DOHH2 (cell line): ENCODE data around the gene MDM4.

Experiments
- H3F3A ChIP-seq: fragments of 200-600 bp; sonication (generic), shearing (Covaris generic); 2 replicates; pipeline ENCODE4 v1.6.0; 2016; ENCODE audit warnings: antibody characterized with exemption, mild to moderate bottlenecking; ENCODE audit not compliant: control insufficient read depth, insufficient read depth
- H3K27ac ChIP-seq: fragments of 200-600 bp; sonication (generic); 2 replicates; pipeline ENCODE4 v1.5.1; 2014; ENCODE audit warnings: low read depth, mild to moderate bottlenecking, low read length, moderate library complexity
- H3K27me3 ChIP-seq: fragments of 200-600 bp; sonication (generic); 2 replicates; pipeline ENCODE4 v1.6.1; 2014; ENCODE audit warnings: mild to moderate bottlenecking, low read length, mixed read lengths; ENCODE audit not compliant: control insufficient read depth
- H3K36me3 ChIP-seq: fragments of 200-600 bp; sonication (generic); 2 replicates; pipeline ENCODE4 v1.6.1; 2014; ENCODE audit warnings: mild to moderate bottlenecking, low read length, moderate library complexity, mixed read lengths; ENCODE audit not compliant: control insufficient read depth
- H3K4me1 ChIP-seq: fragments of 200-600 bp; sonication (generic); 2 replicates; pipeline ENCODE4 v1.6.1; 2014; ENCODE audit warnings: mild to moderate bottlenecking, low read length, mixed read lengths; ENCODE audit not compliant: control insufficient read depth
- H3K4me2 ChIP-seq: fragments of 200-600 bp; sonication (generic); 2 replicates; pipeline ENCODE4 v1.6.0; 2014; ENCODE audit warnings: mild to moderate bottlenecking, low read length, moderate library complexity
- H3K4me3 ChIP-seq: fragments of 200-600 bp; sonication (generic); 2 replicates; pipeline ENCODE4 v1.5.1; 2014; ENCODE audit warnings: mild to moderate bottlenecking, low read length, mixed read lengths
- H3K79me2 ChIP-seq: fragments of 200-600 bp; sonication (generic); 2 replicates; pipeline ENCODE4 v1.6.1; 2014; ENCODE audit warnings: mild to moderate bottlenecking, low read length, mixed read lengths; ENCODE audit not compliant: control insufficient read depth
- H3K9me2 ChIP-seq: fragments of 200-600 bp; sonication (generic); replicated peaks from 2 replicates; pipeline ENCODE4 v1.6.1; 2014; ENCODE audit warnings: mild to moderate bottlenecking, low read length, mixed read lengths; ENCODE audit not compliant: control insufficient read depth
- H3K9me3 ChIP-seq: fragments of 200-600 bp; sonication (generic); 2 replicates; pipeline ENCODE4 v1.6.1; 2014; ENCODE audit warnings: antibody characterized with exemption, low read length, mixed read lengths; ENCODE audit not compliant: control insufficient read depth, insufficient read depth
- H4K20me1 ChIP-seq: fragments of 200-600 bp; sonication (generic); 2 replicates; pipeline ENCODE4 v1.6.0; 2014; ENCODE audit warnings: low read depth, mild to moderate bottlenecking, antibody characterized with exemption, low read length, moderate library complexity; ENCODE audit not compliant: control insufficient read depth, insufficient read depth
- CTCF ChIP-seq: fragments of 200-600 bp; sonication (generic); IDR thresholded peaks from one replicate; pipeline ENCODE4 v1.5.1; 2014; ENCODE audit warnings: antibody characterized with exemption, mild to moderate bottlenecking, low read depth, low read length; ENCODE audit not compliant: poor library complexity, severe bottlenecking
- EZH2phosphoT487 ChIP-seq: fragments of 200-600 bp; sonication (generic); IDR thresholded peaks from 2 replicates; pipeline ENCODE4 v1.6.1; 2017; ENCODE audit warnings: borderline replicate concordance, mild to moderate bottlenecking, antibody characterized with exemption, low read length, moderate library complexity, mixed read lengths

Gene MDM4

GRCh38 chr1:204598319-204598969 is 82.2 kb downstream of the MDM4 start:
- Histone ChIP-seq H3K27ac (no peak overlapping the region), H3K4me2 (no peak overlapping the region), H3K27me3 (peaks cover 8% of the 10 kb centered on the region; the same call in 1 of the 2 replicates), H3F3A (no peaks in the 10 kb centered on the region), H3K9me2 (no peaks in the 10 kb centered on the region), H3K79me2 (no peaks in the 10 kb centered on the region), H3K4me3 (no peak overlapping the region), H3K4me1 (no peaks in the 10 kb centered on the region), H3K9me3 (no peaks in the 10 kb centered on the region), H4K20me1 (no peaks in the 10 kb centered on the region), H3K36me3 (no peaks in the 10 kb centered on the region)
- TF ChIP-seq EZH2phosphoT487 (no peak), CTCF (no peak)

GRCh38 chr1:204599098-204599497 is 82.9 kb downstream of the MDM4 start:
- Histone ChIP-seq H3K9me2 (no peaks in the 10 kb centered on the region), H3K36me3 (no peaks in the 10 kb centered on the region), H3K27ac (no peak overlapping the region), H3K4me2 (no peak overlapping the region), H3K4me1 (no peaks in the 10 kb centered on the region), H3K79me2 (no peaks in the 10 kb centered on the region), H3K4me3 (no peak overlapping the region), H3K27me3 (peaks cover 9% of the 10 kb centered on the region; the same call in 1 of the 2 replicates), H3K9me3 (no peaks in the 10 kb centered on the region), H4K20me1 (no peaks in the 10 kb centered on the region), H3F3A (no peaks in the 10 kb centered on the region)
- TF ChIP-seq CTCF (no peak), EZH2phosphoT487 (no peak)

- H3K4me3 ChIP-seq, result no peak overlapping the region
- no peaks in the 10 kb centered on the region for H3K9me3 ChIP-seq
- H3K27ac ChIP-seq, result no peak overlapping the region
- no peaks in the 10 kb centered on the region for H4K20me1 ChIP-seq
- no peaks in the 10 kb centered on the region for H3K36me3 ChIP-seq
- H3K79me2 ChIP-seq, result no peaks in the 10 kb centered on the region
- peaks cover 9% of the 10 kb centered on the region; the same call in 1 of the 2 replicates for H3K27me3 ChIP-seq
- H3K4me1 ChIP-seq, result no peaks in the 10 kb centered on the region
- no peak for TF ChIP-seq EZH2phosphoT487
- TF ChIP-seq CTCF, result no peak
- no peak overlapping the region for H3K4me2 ChIP-seq
- H3F3A ChIP-seq, result no peaks in the 10 kb centered on the region
- no peaks in the 10 kb centered on the region for H3K9me2 ChIP-seq
Observed at GRCh38 chr1:204599596-204599995, 83.4 kb downstream of the MDM4 start.
